VCaP (cell line): ENCODE data around the gene IL10RA.

Experiments used
- H3K27ac ChIP-seq: fragments of 450-650 bp; 2 replicates; pipeline ENCODE4 v1.5.1; 2017
- TF ChIP-seq, protein P1 (sequence below): fragments of 450-650 bp; conservative IDR thresholded peaks from 2 replicates; pipeline ENCODE4 v1.5.1; 2017; ENCODE audit warnings: mild to moderate bottlenecking, moderate library complexity

IL10RA gene

DNA sequence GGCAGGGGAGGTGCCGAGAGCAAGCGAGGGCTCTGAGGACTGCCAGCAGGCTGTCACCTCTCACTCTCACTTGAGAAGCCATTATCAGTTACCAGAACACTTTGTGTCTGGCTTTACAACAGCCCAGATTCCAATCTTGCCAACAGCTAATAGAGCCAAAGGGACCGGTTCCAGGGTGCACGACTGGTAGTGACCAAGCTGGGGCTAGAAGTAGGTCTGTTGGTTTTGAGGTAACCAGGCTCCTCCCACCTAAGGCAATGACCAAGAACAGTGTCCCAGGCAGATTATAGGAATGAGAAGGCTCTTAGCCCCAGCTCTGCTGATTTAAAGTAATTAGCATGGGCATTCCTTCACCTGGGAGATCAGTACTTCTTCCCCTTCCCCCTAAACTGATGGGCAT is 7.2 kb upstream of the IL10RA start:
- no peak overlapping the region for H3K27ac ChIP-seq
- TF ChIP-seq, protein P1, sequence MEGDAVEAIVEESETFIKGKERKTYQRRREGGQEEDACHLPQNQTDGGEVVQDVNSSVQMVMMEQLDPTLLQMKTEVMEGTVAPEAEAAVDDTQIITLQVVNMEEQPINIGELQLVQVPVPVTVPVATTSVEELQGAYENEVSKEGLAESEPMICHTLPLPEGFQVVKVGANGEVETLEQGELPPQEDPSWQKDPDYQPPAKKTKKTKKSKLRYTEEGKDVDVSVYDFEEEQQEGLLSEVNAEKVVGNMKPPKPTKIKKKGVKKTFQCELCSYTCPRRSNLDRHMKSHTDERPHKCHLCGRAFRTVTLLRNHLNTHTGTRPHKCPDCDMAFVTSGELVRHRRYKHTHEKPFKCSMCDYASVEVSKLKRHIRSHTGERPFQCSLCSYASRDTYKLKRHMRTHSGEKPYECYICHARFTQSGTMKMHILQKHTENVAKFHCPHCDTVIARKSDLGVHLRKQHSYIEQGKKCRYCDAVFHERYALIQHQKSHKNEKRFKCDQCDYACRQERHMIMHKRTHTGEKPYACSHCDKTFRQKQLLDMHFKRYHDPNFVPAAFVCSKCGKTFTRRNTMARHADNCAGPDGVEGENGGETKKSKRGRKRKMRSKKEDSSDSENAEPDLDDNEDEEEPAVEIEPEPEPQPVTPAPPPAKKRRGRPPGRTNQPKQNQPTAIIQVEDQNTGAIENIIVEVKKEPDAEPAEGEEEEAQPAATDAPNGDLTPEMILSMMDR: no peak

DNA sequence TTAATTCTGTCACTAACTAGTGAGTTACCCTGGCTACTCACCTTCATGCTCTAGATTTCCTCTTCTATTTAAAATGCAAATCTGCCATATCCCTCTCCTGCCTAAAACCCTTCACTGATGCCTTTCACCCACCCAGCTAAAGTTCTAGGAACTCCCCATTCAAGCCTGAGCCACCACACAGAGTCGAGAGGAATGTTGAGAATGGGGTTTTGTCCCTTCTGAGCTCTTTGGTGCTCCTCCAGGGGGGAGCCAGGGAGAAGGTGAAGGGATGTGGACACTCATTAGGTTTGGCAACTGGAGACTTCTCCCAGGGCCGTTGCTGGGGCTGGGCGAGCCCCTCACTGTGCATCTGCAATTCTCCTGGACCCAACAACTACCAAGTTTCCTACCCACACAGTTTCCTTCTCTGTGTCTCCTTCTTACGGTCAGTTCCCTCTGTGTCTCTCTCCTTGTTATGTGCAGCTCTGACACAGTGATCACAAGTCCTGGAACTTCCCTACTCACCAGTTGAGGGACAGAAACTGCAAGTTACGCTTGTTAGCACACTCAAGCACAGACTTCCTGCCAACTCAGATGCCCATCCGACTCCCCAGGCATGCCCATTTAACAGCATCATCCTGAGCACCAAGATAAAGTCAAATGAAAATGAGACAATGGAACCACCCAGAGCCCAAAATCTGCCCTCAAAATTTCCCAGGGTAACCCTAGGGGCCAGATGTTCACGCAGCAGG is 6.5 kb upstream of the IL10RA start:
- no peak overlapping the region for H3K27ac ChIP-seq
- TF ChIP-seq, protein P1: no peak

DNA sequence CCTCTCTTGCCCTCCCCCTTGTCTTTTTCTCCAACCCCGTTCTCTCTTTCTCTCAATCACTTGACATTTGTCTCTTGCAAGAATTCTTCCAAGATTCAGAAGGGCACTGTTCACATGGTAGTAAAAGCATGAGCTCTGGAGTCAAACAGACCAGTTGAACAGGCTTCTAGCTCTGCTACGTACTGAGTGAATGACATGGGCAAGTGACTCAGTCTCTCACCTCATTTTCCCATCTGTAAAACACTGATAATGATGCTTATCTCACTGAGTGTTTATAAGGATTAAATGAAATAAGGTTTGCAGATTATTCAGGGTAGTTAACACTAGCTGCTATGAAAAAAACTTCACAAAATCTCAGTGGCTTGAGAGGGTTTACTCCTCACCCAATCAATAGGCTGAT is 5.9 kb upstream of the IL10RA start:
- TF ChIP-seq, protein P1: no peak
- no peak overlapping the region for H3K27ac ChIP-seq

DNA sequence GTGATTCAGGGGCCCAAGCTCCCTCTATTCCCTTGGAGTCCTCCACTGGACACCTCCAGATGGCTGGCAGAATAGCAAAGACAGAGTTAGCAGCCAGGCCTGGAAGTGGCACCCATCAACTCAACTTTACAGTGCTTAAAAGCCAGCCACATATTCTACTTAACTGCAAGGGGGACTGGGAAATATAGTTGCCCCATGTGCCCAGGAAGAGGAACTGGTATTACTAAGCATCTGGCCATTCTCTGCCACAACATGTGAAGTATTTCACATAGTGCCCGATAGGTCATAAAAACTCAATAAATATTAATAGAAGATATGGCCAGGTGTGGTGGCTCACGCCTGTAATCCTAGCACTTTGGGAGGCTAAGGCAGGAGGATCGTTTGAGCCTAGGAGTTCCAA is 5.5 kb upstream of the IL10RA start:
- no peak overlapping the region for H3K27ac ChIP-seq
- TF ChIP-seq, protein P1: no peak

DNA sequence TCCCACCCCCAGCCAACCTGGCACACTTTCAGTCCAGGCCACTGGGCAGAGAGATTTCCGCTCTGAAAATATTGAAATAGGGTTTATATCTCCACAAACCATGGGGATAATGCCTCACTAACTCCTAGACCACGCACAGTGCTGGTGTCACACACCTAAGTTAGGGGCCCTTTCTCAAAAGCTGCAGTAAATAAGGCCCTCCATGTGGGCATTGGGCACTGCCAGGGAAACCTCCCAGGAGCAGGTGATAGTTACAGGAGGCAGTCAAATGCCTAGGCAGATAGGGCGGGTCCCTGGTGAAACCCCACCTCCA is 3.1 kb upstream of the IL10RA start:
- TF ChIP-seq, protein P1: no peak
- no peak overlapping the region for H3K27ac ChIP-seq

DNA sequence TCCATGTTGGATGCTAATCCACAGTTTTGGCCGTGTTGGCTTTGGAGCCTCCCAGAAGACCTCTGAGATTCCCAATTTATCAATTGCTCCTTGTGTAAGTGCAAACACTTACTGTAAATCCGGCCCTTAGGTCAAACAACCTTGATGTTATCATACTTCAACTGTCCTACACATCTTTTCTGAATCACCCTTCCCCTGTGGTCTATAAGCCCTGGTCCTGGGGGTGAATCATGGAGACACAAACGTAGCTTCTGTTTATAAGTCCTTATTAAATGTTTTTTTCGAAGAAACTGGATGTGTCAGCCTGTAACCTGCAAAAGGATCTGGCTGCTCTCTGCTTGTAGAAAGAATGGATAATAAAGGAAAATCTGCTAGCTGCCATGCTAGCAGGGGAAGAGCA is 1.7 kb upstream of the IL10RA start:
- TF ChIP-seq, protein P1: no peak
- no peak overlapping the region for H3K27ac ChIP-seq

DNA sequence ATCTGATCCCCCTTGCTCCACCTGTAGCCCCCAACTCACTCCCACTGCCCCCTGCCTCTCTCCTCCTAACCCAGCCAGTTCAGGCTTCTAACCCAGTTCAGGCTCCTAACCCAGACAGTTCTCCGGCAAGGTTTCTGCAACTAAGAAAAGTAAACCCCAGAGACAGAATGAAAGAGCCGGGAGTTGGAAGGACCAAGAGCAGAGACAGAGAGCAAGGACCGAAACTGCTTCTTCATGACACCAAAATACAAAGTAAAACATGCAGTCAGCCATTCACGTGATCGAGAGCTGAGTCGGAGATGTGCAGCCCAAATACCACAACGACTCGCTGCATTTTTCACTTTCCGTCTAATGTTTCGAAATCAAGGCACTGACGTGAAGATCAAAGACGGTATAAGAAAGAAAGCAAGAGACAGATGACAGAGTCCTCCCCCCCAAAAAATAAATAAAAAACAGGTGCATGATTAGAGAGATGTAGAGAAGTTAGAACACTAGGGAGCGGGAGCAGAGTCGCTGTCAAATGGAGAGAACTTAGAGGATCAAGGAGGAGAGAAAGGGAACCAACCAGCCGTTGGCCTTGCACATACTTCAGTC is 884 bp downstream of the IL10RA start:
- no peak overlapping the region for H3K27ac ChIP-seq
- TF ChIP-seq, protein P1: no peak
